Measurements from ENCODE around the gene TMEFF2.

Gene TMEFF2

DNA sequence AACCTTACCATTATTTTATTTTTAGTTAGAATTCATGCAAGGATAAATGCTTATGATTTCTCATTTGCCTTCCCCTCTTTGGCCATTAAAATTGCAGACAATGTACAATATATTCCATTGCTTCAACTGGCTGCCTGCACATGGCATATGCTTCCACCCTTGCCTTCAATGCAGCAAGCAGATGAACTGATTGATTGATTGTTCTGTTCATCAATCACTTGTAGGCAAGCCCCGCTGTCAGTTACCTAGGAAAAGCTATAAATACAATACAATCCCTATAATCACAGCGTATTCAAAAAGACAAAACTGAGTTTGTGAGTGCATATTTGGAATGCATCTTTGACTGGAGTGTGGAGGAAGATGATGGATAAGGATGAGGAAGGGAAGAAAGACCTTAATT, 274.2 kb downstream of the TMEFF2 start:
- no peak overlapping the region for H3K4me3 ChIP-seq (ENCODE audit: low read depth, low read length)
- TF ChIP-seq, protein P1, sequence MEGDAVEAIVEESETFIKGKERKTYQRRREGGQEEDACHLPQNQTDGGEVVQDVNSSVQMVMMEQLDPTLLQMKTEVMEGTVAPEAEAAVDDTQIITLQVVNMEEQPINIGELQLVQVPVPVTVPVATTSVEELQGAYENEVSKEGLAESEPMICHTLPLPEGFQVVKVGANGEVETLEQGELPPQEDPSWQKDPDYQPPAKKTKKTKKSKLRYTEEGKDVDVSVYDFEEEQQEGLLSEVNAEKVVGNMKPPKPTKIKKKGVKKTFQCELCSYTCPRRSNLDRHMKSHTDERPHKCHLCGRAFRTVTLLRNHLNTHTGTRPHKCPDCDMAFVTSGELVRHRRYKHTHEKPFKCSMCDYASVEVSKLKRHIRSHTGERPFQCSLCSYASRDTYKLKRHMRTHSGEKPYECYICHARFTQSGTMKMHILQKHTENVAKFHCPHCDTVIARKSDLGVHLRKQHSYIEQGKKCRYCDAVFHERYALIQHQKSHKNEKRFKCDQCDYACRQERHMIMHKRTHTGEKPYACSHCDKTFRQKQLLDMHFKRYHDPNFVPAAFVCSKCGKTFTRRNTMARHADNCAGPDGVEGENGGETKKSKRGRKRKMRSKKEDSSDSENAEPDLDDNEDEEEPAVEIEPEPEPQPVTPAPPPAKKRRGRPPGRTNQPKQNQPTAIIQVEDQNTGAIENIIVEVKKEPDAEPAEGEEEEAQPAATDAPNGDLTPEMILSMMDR (IDR thresholded peaks at IDR 0.05; ENCODE audit: low read depth, low read length), result no peak

DNA sequence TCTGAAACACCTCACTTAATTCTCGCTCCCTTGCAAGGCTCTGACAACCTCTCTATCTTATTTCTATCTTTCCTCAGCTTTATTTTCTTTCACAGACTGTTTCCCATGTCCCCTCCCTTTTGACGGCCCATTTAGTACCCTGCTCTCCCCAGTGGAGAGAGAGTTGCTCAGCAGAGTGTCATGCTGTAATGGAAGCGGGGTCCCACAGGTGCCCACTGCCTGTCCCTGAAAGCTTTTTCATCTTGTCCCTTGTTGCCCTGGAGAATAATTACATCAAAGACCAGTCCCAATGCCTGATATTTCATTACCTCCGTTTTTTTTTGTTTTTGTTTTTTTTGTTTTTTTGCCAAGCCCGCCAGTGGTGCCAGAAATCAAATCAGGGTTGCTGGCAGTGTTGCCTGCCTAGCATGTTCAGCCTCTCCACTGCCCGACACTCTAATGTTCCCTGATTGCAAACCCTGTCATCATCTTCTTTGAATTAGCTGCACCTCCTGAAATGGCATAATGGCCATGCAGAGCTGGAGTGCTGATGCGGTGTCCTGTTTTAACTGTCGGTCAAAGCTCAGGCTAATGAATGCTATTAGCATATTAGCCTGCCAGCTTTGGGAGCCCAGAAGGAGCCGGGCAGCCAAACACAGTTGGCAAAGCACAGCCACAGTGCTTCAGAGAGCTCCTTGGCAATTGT, 276.6 kb downstream of the TMEFF2 start:
- no peak overlapping the region for H3K4me3 ChIP-seq (ENCODE audit: low read depth, low read length)
- TF ChIP-seq, protein P1 (IDR thresholded peaks at IDR 0.05; ENCODE audit: low read depth, low read length), result no peak

- TF ChIP-seq, protein P1 (IDR thresholded peaks at IDR 0.05; ENCODE audit: low read depth, low read length), result no peak
- no peak overlapping the region for H3K4me3 ChIP-seq (ENCODE audit: low read depth, low read length)
Observed at GRCh38 chr2:191917430-191917881, 277.3 kb downstream of the TMEFF2 start.

GRCh38 chr2:191916826-191917225, 277.9 kb downstream of the TMEFF2 start:
- TF ChIP-seq, protein P1 (IDR thresholded peaks at IDR 0.05; ENCODE audit: low read depth, low read length), result no peak
- H3K4me3 ChIP-seq (ENCODE audit: low read depth, low read length), result no peak overlapping the region

- TF ChIP-seq, protein P1 (IDR thresholded peaks at IDR 0.05; ENCODE audit: low read depth, low read length), result no peak
Observed at GRCh38 chr2:191915750-191916149, 279.0 kb downstream of the TMEFF2 start.

GRCh38 chr2:191913796-191914195, 280.9 kb downstream of the TMEFF2 start:
- no peak overlapping the region for H3K4me3 ChIP-seq (ENCODE audit: low read depth, low read length)
- TF ChIP-seq, protein P1 (IDR thresholded peaks at IDR 0.05; ENCODE audit: low read depth, low read length), result no peak

More at GRCh38 chr2:191915750-191916149, 279.0 kb downstream of the TMEFF2 start:
- H3K4me3 ChIP-seq (ENCODE audit: low read depth, low read length), result no peak overlapping the region

DNA sequence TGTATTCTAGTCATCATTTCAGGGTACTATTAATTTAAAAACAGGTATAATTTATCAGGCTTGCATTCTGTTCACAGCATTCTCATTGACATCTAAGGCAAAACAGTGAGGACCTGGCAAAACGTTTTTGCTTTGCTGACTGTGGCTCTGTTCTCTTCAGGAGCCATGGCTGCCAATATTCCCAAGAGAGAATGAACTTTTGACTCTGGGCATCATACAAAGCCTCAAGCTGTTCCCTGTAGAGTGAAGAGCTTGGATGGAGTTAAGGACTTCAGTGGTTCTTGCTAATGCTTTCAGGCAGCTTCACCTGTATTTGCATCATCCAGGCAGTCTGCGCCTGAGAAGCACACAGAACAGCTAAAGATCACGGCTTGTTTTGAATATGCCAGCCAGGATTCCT, 282.0 kb downstream of the TMEFF2 start:
- no peak overlapping the region for H3K4me3 ChIP-seq (ENCODE audit: low read depth, low read length)
- TF ChIP-seq, protein P1 (IDR thresholded peaks at IDR 0.05; ENCODE audit: low read depth, low read length), result no peak

Measured in WI38 (cell line).